Fibroblast of mammary gland (primary cell): Measurements from ENCODE around the gene SLX9.
"Not testable (repeated sequence)": the region's sequence is repeated elsewhere in the genome, so short reads cannot be mapped to it uniquely, and the experiment has no call there.

ENCODE experiments used
- DNase-seq: peaks from one replicate; pipeline ENCODE4 v3.0.0-alpha.2; 2010; ENCODE audit warnings: low read depth
- H3K4me3 ChIP-seq: 2 replicates; pipeline ENCODE4 v1.5.1; 2011; ENCODE audit warnings: low read depth, mild to moderate bottlenecking, low read length, moderate library complexity; ENCODE audit not compliant: control insufficient read depth
- CTCF ChIP-seq: conservative IDR thresholded peaks from 2 replicates; pipeline ENCODE4 v1.5.1; 2011; ENCODE audit warnings: low read depth, low read length, inconsistent platforms; ENCODE audit not compliant: control insufficient read depth, insufficient read depth

The SLX9 gene

GRCh38 chr21:44927587-44928461 is 12.0 kb upstream of the SLX9 start:
- no peak overlapping the region for H3K4me3 ChIP-seq
- DNase-seq: peak; percentile 69
- TF ChIP-seq CTCF: peak; percentile 4

GRCh38 chr21:44928500-44929241 is 11.2 kb upstream of the SLX9 start:
- H3K4me3 ChIP-seq: not testable (repeated sequence)
- peak; percentile 72 for DNase-seq

- H3K4me3 ChIP-seq: no peak overlapping the region
- DNase-seq: no peak
- TF ChIP-seq CTCF: no peak
Observed at GRCh38 chr21:44929242-44929798, 10.5 kb upstream of the SLX9 start.

GRCh38 chr21:44929799-44930542 is 9.9 kb upstream of the SLX9 start:
- no peak for TF ChIP-seq CTCF
- no peak for DNase-seq
- H3K4me3 ChIP-seq: no peak overlapping the region

- no peak for TF ChIP-seq CTCF
- no peak overlapping the region for H3K4me3 ChIP-seq
- no peak for DNase-seq
Observed at GRCh38 chr21:44930543-44930981, 9.3 kb upstream of the SLX9 start.

- H3K4me3 ChIP-seq: no peak overlapping the region
- DNase-seq: peak; percentile 56
- TF ChIP-seq CTCF: no peak
Observed at GRCh38 chr21:44931137-44931500, 8.7 kb upstream of the SLX9 start.
